Smooth muscle cell (in vitro differentiated cells): ENCODE measurements around the gene AZGP1. TPM values are rescaled to one million over a fixed set of nuclear protein-coding genes. Genes with fewer than 3 reads are reported as not detected.
"Not testable (repeated sequence)": the region's sequence is repeated elsewhere in the genome, so short reads cannot be mapped to it uniquely, and the experiment has no call there.

Source experiments
- DNase-seq: peaks from one replicate; lab custom pipeline; 2025; ENCODE audit not compliant: unreplicated experiment; lab: John Stamatoyannopoulos, UW
- H2AFZ ChIP-seq: fragments of 200-600 bp; sonication (generic); 2 replicates; pipeline ENCODE4 v1.6.0; 2016; ENCODE audit warnings: antibody characterized with exemption, low read depth, mild to moderate bottlenecking
- H3F3A ChIP-seq: fragments of 200-600 bp; sonication (generic); 2 replicates; pipeline ENCODE4 v1.6.0; 2017; ENCODE audit warnings: antibody characterized with exemption, low read depth
- H3K27ac ChIP-seq: fragments of 200-600 bp; sonication (generic); 2 replicates; pipeline ENCODE4 v1.5.1; 2016; ENCODE audit warnings: low read depth, mild to moderate bottlenecking
- H3K27me3 ChIP-seq: fragments of 200-600 bp; sonication (generic); 2 replicates; pipeline ENCODE4 v1.6.1; 2016; ENCODE audit warnings: low read depth, mild to moderate bottlenecking
- H3K36me3 ChIP-seq: fragments of 200-600 bp; sonication (generic); 2 replicates; pipeline ENCODE4 v1.5.1; 2016; ENCODE audit warnings: low read depth
- H3K4me1 ChIP-seq: fragments of 200-600 bp; sonication (generic); 2 replicates; pipeline ENCODE4 v1.5.1; 2016; ENCODE audit warnings: low read depth
- H3K4me2 ChIP-seq: fragments of 200-600 bp; sonication (generic); 2 replicates; pipeline ENCODE4 v1.6.0; 2016; ENCODE audit warnings: mild to moderate bottlenecking
- H3K4me3 ChIP-seq: fragments of 200-600 bp; sonication (generic); 2 replicates; pipeline ENCODE4 v1.5.1; 2016; ENCODE audit warnings: mild to moderate bottlenecking
- H3K79me2 ChIP-seq: fragments of 200-600 bp; sonication (generic); 2 replicates; pipeline ENCODE4 v1.6.0; 2016; ENCODE audit warnings: low read depth, mild to moderate bottlenecking
- H3K9ac ChIP-seq: fragments of 200-600 bp; sonication (generic); 2 replicates; pipeline ENCODE4 v1.6.0; 2016; ENCODE audit warnings: low read depth
- H3K9me3 ChIP-seq: fragments of 200-600 bp; sonication (generic); replicated peaks from 2 replicates; pipeline ENCODE4 v1.5.1; 2016; ENCODE audit warnings: low read depth
- H4K20me1 ChIP-seq: fragments of 200-600 bp; sonication (generic); 2 replicates; pipeline ENCODE4 v1.6.0; 2016; ENCODE audit warnings: low read depth
- WGBS: methylation state at CpG from one replicate; pipeline ENCODE4 v1.1.7; 2016; ENCODE audit warnings: low lambda C conversion rate; 5-methylcytosine and 5-hydroxymethylcytosine counted together
- polyA plus RNA-seq: library from polyadenylated mRNA; unstranded; fragments of >200 nt; fragmentation: Nextera tagmentation; extraction: Ambion mirVana; gene quantifications from 2 replicates; pipeline ENCODE4 v1.2.1, GENCODE V29; 2016
- total RNA-seq: library from RNA; depleted of rRNA; stranded (reverse); fragments of >200 nt; gene quantifications from 2 replicates; pipeline ENCODE4 v1.2.3, GENCODE V29; 2014
- TF ChIP-seq, protein P1 (sequence below): fragments of 200-600 bp; sonication (generic); IDR thresholded peaks from 2 replicates; pipeline ENCODE4 v1.5.1; 2017; ENCODE audit warnings: borderline replicate concordance, mild to moderate bottlenecking, antibody characterized with exemption; ENCODE audit not compliant: insufficient read depth, poor library complexity, severe bottlenecking

AZGP1 gene
- total and polyA plus RNA-seq, 2 experiments from 2014 or later: 0.94 TPM; not detected in 1

DNA sequence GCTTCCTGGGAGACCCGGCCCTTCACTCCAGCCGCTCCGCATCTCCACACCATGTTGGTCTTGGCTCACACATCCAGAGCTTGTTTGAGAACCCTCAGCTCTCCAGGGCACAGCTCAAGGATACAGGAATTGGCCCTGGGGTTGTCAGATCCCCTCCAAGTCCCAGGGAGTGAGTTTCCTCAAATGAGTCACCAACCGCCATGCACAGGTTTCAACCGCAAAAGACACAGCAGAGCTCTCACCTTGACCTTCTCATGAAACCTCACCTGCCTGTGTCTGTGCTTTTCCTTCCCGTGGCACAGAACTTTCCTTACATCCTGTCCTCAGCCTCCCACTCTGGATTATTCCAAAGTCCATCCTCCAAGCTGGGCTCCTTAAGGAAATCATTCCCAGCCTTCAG is 20.6 kb downstream of the AZGP1 start:
- no peak overlapping the region for H3K27ac ChIP-seq
- H3K36me3 ChIP-seq: no peaks in the 10 kb centered on the region
- H3K4me2 ChIP-seq: no peak overlapping the region
- no peaks in the 10 kb centered on the region for H3K9me3 ChIP-seq
- no peaks in the 10 kb centered on the region for H3F3A ChIP-seq
- TF ChIP-seq, protein P1, sequence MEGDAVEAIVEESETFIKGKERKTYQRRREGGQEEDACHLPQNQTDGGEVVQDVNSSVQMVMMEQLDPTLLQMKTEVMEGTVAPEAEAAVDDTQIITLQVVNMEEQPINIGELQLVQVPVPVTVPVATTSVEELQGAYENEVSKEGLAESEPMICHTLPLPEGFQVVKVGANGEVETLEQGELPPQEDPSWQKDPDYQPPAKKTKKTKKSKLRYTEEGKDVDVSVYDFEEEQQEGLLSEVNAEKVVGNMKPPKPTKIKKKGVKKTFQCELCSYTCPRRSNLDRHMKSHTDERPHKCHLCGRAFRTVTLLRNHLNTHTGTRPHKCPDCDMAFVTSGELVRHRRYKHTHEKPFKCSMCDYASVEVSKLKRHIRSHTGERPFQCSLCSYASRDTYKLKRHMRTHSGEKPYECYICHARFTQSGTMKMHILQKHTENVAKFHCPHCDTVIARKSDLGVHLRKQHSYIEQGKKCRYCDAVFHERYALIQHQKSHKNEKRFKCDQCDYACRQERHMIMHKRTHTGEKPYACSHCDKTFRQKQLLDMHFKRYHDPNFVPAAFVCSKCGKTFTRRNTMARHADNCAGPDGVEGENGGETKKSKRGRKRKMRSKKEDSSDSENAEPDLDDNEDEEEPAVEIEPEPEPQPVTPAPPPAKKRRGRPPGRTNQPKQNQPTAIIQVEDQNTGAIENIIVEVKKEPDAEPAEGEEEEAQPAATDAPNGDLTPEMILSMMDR: no peak
- H3K79me2 ChIP-seq: no peaks in the 10 kb centered on the region
- no peak for DNase-seq
- 94% methylated on average over 6 of the region's 6 CpGs for WGBS
- no peaks in the 10 kb centered on the region for H3K4me1 ChIP-seq
- H3K4me3 ChIP-seq: no peak overlapping the region
- no peak overlapping the region for H2AFZ ChIP-seq
- H3K9ac ChIP-seq: no peak overlapping the region
- H4K20me1 ChIP-seq: no peaks in the 10 kb centered on the region
- H3K27me3 ChIP-seq: peaks cover 8% of the 10 kb centered on the region

DNA sequence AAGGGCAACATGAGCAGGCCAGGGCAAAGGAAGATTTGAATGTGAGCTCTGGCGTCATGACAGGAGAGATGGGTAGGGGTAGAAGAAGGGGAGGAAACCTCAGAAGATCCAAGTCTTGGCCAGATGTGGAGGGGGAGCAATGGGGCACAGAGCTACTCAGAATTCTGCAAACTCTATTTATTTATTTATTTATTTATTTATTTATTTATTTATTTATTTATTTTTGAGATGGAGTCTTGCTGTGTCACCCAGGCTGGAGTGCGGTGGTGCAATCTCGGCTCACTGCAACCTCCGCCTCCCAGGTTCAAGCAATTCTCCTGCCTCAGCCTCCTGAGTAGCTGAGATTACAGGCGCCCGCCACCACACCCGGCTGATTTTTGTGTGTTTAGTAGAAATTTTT is 21.2 kb downstream of the AZGP1 start:
- H4K20me1 ChIP-seq, H3F3A ChIP-seq, H3K79me2 ChIP-seq, H3K4me2 ChIP-seq, H3K4me1 ChIP-seq, H2AFZ ChIP-seq, H3K4me3 ChIP-seq, H3K36me3 ChIP-seq, H3K9ac ChIP-seq, DNase-seq, H3K9me3 ChIP-seq, H3K27me3 ChIP-seq, H3K27ac ChIP-seq: not testable (repeated sequence)
- 96% methylated on average over 7 of the region's 7 CpGs for WGBS

DNA sequence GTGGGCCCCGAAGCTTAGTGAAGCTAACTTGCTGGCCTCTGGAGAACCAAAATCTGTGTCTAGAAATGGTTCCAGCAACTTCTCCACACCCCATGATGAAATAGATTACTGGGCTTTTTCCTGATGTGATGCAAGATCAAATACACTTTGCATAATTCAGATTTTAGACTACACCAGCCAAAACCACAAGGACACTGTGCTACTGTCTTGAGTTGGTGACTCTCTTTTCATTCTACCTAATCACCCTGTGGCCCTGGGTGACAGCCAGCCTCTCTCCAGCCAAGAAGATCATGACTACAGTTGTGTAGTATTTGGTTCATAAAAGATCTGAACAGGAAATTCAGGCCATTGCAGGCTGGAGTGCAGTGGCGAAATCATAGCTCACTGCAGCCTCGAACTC is 22.2 kb downstream of the AZGP1 start:
- no peaks in the 10 kb centered on the region for H3K9me3 ChIP-seq
- H3K36me3 ChIP-seq: no peaks in the 10 kb centered on the region
- H4K20me1 ChIP-seq: no peaks in the 10 kb centered on the region
- no peak overlapping the region for H2AFZ ChIP-seq
- TF ChIP-seq, protein P1: no peak
- WGBS: 82% methylated on average over 3 of the region's 3 CpGs
- H3K79me2 ChIP-seq: no peaks in the 10 kb centered on the region
- H3K4me3 ChIP-seq: no peak overlapping the region
- H3K27me3 ChIP-seq: peaks cover 5% of the 10 kb centered on the region
- no peaks in the 10 kb centered on the region for H3K4me1 ChIP-seq
- no peaks in the 10 kb centered on the region for H3F3A ChIP-seq
- H3K4me2 ChIP-seq: no peak overlapping the region
- DNase-seq: no peak
- H3K27ac ChIP-seq: no peak overlapping the region
- no peak overlapping the region for H3K9ac ChIP-seq

DNA sequence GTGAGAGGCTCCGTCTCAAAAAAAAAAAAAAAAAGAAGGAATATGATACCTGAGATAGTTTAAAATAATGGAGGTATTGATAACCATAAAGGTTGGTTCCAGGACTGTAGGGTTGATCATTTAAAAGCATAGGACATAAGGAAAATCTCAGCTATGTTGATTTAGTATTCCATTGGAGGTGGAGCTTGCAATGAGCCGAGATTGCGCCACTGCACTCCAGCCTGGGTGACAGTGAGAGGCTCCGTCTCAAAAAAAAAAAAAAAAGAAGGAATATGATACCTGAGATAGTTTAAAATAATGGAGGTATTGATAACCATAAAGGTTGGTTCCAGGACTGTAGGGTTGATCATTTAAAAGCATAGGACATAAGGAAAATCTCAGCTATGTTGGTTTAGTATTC is 23.2 kb downstream of the AZGP1 start:
- not testable (repeated sequence) for H3K9ac ChIP-seq, H3K27ac ChIP-seq, H3K79me2 ChIP-seq, H3K4me1 ChIP-seq, H3K36me3 ChIP-seq, H4K20me1 ChIP-seq, H3F3A ChIP-seq, H3K27me3 ChIP-seq, DNase-seq, H2AFZ ChIP-seq, H3K4me2 ChIP-seq, H3K9me3 ChIP-seq, H3K4me3 ChIP-seq
- WGBS: 91% methylated on average over 4 of the region's 4 CpGs

DNA sequence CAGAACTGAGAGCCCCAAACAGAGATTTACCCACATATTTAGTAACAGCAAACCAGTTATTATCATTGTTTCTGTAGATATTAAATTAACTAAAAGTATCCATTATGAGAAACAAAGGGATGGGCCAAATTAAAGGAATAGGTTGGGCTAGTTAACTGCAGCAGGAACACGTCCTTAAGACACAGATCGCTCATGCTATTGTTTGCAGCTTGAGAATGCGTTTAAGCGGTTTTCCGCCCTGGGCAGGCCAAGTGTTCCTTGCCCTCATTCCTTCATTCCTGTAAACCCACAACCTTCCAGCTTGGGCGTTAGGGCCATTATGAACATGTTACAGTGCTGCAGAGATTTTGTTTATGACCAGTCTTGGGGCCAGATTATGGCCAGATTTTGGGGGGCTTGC is 25.0 kb downstream of the AZGP1 start:
- WGBS: 92% methylated on average over 6 of the region's 6 CpGs
- not testable (repeated sequence) for H3K4me2 ChIP-seq, DNase-seq, H3K9me3 ChIP-seq, H3K79me2 ChIP-seq, H2AFZ ChIP-seq, H3K27me3 ChIP-seq, H3K4me1 ChIP-seq, H3K36me3 ChIP-seq, H3K4me3 ChIP-seq, H4K20me1 ChIP-seq, H3F3A ChIP-seq, H3K9ac ChIP-seq, H3K27ac ChIP-seq
